Astrocyte of the spinal cord (primary cell): ENCODE data around the gene SNAP91.

ENCODE experiments used
- DNase-seq: peaks from one replicate; pipeline ENCODE4 v3.0.0; 2011; ENCODE audit warnings: low read depth, low spot score
- H3K4me3 ChIP-seq: 2 replicates; pipeline ENCODE4 v1.5.1; 2011; ENCODE audit warnings: low read depth, mild to moderate bottlenecking, low read length, moderate library complexity
- in situ Hi-C: cut with HindIII; loops from 2 replicates; pipeline ENCODE4 v1.10.0; 2017; ENCODE audit warnings: low sequenced_read_pairs
- TF ChIP-seq, protein P1 (sequence below): IDR thresholded peaks from 2 replicates; pipeline ENCODE4 v1.5.1; 2012; ENCODE audit warnings: low read depth, mild to moderate bottlenecking, low read length, inconsistent platforms

The SNAP91 gene

GRCh38 chr6:83597051-83597450 lies 111.8 kb downstream of the SNAP91 start:
- no peak for DNase-seq
- in situ Hi-C loops, result no loop called here
- TF ChIP-seq, protein P1, sequence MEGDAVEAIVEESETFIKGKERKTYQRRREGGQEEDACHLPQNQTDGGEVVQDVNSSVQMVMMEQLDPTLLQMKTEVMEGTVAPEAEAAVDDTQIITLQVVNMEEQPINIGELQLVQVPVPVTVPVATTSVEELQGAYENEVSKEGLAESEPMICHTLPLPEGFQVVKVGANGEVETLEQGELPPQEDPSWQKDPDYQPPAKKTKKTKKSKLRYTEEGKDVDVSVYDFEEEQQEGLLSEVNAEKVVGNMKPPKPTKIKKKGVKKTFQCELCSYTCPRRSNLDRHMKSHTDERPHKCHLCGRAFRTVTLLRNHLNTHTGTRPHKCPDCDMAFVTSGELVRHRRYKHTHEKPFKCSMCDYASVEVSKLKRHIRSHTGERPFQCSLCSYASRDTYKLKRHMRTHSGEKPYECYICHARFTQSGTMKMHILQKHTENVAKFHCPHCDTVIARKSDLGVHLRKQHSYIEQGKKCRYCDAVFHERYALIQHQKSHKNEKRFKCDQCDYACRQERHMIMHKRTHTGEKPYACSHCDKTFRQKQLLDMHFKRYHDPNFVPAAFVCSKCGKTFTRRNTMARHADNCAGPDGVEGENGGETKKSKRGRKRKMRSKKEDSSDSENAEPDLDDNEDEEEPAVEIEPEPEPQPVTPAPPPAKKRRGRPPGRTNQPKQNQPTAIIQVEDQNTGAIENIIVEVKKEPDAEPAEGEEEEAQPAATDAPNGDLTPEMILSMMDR, result no peak
- no peak overlapping the region for H3K4me3 ChIP-seq

DNA sequence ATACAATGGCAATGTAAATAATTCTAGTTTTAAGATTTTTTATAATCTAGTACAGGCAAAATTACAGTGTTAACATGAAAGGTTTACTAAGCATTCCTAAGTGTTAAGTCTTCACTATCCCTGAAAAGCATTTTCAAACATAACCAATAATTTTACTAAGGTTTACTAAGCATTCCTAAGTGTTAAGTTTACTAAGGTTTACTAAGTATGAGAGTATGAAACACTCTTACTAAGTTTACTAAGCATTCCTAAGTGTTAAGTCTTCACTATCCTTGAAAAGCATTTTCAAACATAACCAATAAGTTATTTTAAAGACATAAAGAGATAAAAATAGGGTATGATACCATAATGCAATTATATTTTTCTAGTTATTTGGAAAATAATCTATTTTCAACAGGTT lies 114.0 kb downstream of the SNAP91 start:
- no peak overlapping the region for H3K4me3 ChIP-seq
- TF ChIP-seq, protein P1, result no peak
- DNase-seq, result no peak
- in situ Hi-C loops, result no loop called here

GRCh38 chr6:83593395-83593785 lies 115.5 kb downstream of the SNAP91 start:
- TF ChIP-seq, protein P1, result no peak
- no peak for DNase-seq
- in situ Hi-C loops, result no loop called here
- H3K4me3 ChIP-seq, result no peak overlapping the region

- no peak for DNase-seq
- in situ Hi-C loops, result no loop called here
- TF ChIP-seq, protein P1, result peak; percentile 63
- no peak overlapping the region for H3K4me3 ChIP-seq
Measured at GRCh38 chr6:83592770-83593394, 116.0 kb downstream of the SNAP91 start.

DNA sequence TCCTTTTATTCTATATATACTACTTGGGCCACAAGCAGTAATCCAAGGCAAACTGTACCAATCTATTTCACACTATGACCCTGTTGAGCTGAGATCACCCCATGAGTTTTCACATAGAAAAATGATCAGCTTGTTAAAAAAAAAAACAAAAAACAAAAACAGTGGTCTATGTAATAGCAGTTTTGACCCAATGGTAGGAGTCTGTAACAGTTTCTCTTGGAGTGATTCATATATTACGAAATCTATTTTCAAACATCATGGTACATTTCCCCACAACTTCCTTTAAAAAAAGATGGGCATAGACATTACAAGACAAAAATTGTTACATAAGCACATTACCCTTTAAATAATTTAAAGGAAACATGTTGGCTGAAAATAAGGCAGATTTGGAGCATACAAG lies 118.5 kb downstream of the SNAP91 start:
- DNase-seq, result no peak
- in situ Hi-C loops, result no loop called here
- TF ChIP-seq, protein P1, result no peak
- no peak overlapping the region for H3K4me3 ChIP-seq

DNA sequence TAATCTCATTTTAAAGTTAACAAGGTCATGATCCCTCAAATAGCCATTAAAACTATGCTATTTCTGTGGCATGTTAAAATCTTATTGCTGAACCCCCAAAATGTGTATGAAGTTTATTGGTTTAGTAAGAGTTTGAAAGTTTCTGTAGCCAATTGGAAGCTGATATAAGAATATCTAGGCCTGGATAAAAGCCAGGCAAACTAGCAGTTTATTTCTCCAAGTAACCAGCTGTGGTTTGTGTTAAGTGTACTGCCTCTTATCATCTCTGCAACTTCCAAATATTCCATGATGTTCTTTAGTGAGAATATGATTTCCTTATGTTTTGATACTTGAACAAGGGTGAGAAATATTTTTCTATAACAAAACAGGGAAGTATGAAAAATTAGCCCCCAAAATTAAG lies 119.8 kb downstream of the SNAP91 start:
- TF ChIP-seq, protein P1, result no peak
- in situ Hi-C loops, result no loop called here
- no peak for DNase-seq
- no peak overlapping the region for H3K4me3 ChIP-seq
